Measurements from ENCODE around the gene CXCL11. TPM values are rescaled to one million over a fixed set of nuclear protein-coding genes. Genes with fewer than 3 reads are reported as not detected.

CXCL11 gene
- total RNA-seq, 1 experiment from 2014 or later = not detected

DNA sequence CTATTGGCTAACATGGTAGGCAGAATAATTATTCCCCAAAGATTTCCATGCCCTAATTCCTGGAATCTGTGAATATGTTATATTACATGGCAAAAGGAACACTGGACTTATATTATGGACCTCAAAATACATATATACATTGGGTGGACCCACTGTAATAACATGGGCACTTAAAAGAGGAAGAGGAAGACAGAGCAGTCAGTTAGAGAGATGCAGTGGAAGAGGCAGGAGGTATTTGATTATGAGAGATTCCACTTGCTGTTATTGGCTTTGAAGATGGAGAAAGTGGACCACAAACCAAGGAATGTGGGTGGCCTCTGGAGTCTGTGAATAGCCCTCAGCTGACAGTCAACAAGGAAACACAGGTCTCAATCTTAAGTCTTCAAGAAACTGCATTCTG is 24.6 kb upstream of the CXCL11 start:
- no peak overlapping the region for H3K23ac ChIP-seq (ENCODE audit: insufficient read length, low read depth, low read length)
- H3K14ac ChIP-seq (ENCODE audit: insufficient read depth, low read length) = no peak overlapping the region
- no peaks in the 10 kb centered on the region for H3K27me3 ChIP-seq (ENCODE audit: insufficient read depth, low read length)
- H3K18ac ChIP-seq (ENCODE audit: insufficient read length, low read depth, low read length) = no peak overlapping the region
- H4K91ac ChIP-seq (ENCODE audit: insufficient read length, low read depth, low read length) = no peak overlapping the region
- H3K9ac ChIP-seq (ENCODE audit: extremely low read depth, insufficient read length, low read length) = no peak overlapping the region
- H3K4me3 Mint-ChIP-seq = no peak overlapping the region
- H3K4ac ChIP-seq (ENCODE audit: low read depth, low read length) = no peak overlapping the region
- H3K4me1 Mint-ChIP-seq = peaks cover 21 to 26% of the 10 kb centered on the region in 2 experiments
- H4K20me1 ChIP-seq (ENCODE audit: control insufficient read depth, insufficient read depth, insufficient read length) = no peaks in the 10 kb centered on the region
- no peaks in the 10 kb centered on the region for H3K79me2 ChIP-seq (ENCODE audit: insufficient read depth, low read length)
- no peak overlapping the region for H2AK5ac ChIP-seq (ENCODE audit: insufficient read length, low read length)
- H3K4me2 ChIP-seq (ENCODE audit: insufficient read depth, insufficient read length, low read length) = no peak overlapping the region
- no peak overlapping the region for H2BK120ac ChIP-seq (ENCODE audit: low read depth, low read length, poor library complexity, severe bottlenecking)
- no peak overlapping the region for H3K56ac ChIP-seq (ENCODE audit: insufficient read length, low read depth, low read length)
- no peaks in the 10 kb centered on the region; a peak in 1 of 5 replicates for H3K9me3 Mint-ChIP-seq
- no peaks in the 10 kb centered on the region for H3K27me3 Mint-ChIP-seq (ENCODE audit: low read depth)
- H2BK5ac ChIP-seq (ENCODE audit: insufficient read length, low read length) = no peak overlapping the region
- H4K8ac ChIP-seq (replicated peaks; ENCODE audit: insufficient read length, low read depth, low read length) = no peak overlapping the region
- no peak overlapping the region for H2BK12ac ChIP-seq (ENCODE audit: insufficient read length, low read depth, low read length)
- no peak overlapping the region for H3T11ph ChIP-seq (ENCODE audit: low read length)
- DNase-seq = no peak
- peaks cover 7% of the 10 kb centered on the region for H3K4me1 ChIP-seq (ENCODE audit: insufficient read depth, low read length)
- H2BK15ac ChIP-seq (ENCODE audit: low read depth, low read length) = no peak overlapping the region
- no peaks in the 10 kb centered on the region for H3K9me3 ChIP-seq (ENCODE audit: control insufficient read depth, low read depth, low read length)
- no peak overlapping the region for H2BK20ac ChIP-seq (ENCODE audit: low read depth, low read length, poor library complexity, severe bottlenecking)
- no peak overlapping the region for H3K27ac Mint-ChIP-seq
- no peak overlapping the region for H3K27ac ChIP-seq (ENCODE audit: insufficient read length, low read depth, low read length)
- H3K79me1 ChIP-seq (ENCODE audit: insufficient read depth, low read depth, low read length, poor library complexity, severe bottlenecking) = no peaks in the 10 kb centered on the region
- H2AFZ ChIP-seq (ENCODE audit: low read length) = no peak overlapping the region
- H3K23me2 ChIP-seq (ENCODE audit: insufficient read length, low read depth, low read length, poor library complexity, severe bottlenecking) = no peaks in the 10 kb centered on the region
- H4K5ac ChIP-seq (ENCODE audit: insufficient read length, low read depth, low read length) = no peak overlapping the region
- TF ChIP-seq, protein P1, sequence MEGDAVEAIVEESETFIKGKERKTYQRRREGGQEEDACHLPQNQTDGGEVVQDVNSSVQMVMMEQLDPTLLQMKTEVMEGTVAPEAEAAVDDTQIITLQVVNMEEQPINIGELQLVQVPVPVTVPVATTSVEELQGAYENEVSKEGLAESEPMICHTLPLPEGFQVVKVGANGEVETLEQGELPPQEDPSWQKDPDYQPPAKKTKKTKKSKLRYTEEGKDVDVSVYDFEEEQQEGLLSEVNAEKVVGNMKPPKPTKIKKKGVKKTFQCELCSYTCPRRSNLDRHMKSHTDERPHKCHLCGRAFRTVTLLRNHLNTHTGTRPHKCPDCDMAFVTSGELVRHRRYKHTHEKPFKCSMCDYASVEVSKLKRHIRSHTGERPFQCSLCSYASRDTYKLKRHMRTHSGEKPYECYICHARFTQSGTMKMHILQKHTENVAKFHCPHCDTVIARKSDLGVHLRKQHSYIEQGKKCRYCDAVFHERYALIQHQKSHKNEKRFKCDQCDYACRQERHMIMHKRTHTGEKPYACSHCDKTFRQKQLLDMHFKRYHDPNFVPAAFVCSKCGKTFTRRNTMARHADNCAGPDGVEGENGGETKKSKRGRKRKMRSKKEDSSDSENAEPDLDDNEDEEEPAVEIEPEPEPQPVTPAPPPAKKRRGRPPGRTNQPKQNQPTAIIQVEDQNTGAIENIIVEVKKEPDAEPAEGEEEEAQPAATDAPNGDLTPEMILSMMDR (conservative IDR thresholded peaks at IDR 0.05) = no peak
- no peaks in the 10 kb centered on the region for H3K36me3 Mint-ChIP-seq (ENCODE audit: insufficient read depth in 1 of 3, low read depth in 3 of 3)
